HepG2 (cell line): ENCODE measurements around the gene APOC3. TPM values are rescaled to one million over a fixed set of nuclear protein-coding genes. Genes with fewer than 3 reads are reported as not detected.

ENCODE experiments used
- AHDC1 ChIP-seq: sonication (generic); formaldehyde crosslinking; IDR thresholded peaks from 2 replicates; pipeline ENCODE4 v1.5.1; 2020; ENCODE audit warnings: mild to moderate bottlenecking, missing genetic modification reagents, borderline replicate concordance
- ATF7-NPFF ChIP-seq: sonication (generic); formaldehyde crosslinking; IDR thresholded peaks from 2 replicates; pipeline ENCODE4 v1.8.1; 2023; ENCODE audit warnings: mild to moderate bottlenecking, low read depth, missing genetic modification reagents, moderate library complexity
- CHD4 ChIP-seq: fragments of 200-600 bp; sonication (generic); IDR thresholded peaks from 2 replicates; pipeline ENCODE4 v1.7.0; 2017; ENCODE audit warnings: mild to moderate bottlenecking, low read length, borderline replicate concordance
- GMEB1 ChIP-seq: sonication (generic); formaldehyde crosslinking; IDR thresholded peaks from 2 replicates; pipeline ENCODE4 v1.5.1; 2020; ENCODE audit warnings: missing genetic modification reagents, mild to moderate bottlenecking, borderline replicate concordance
- MEIS1 ChIP-seq: sonication (generic); formaldehyde crosslinking; IDR thresholded peaks from 2 replicates; pipeline ENCODE4 v1.9.0; 2021; ENCODE audit warnings: mild to moderate bottlenecking, missing genetic modification reagents, moderate library complexity, borderline replicate concordance
- MXD1 ChIP-seq: sonication (generic); formaldehyde crosslinking; IDR thresholded peaks from 2 replicates; pipeline ENCODE4 v1.4.0; 2020; ENCODE audit warnings: mild to moderate bottlenecking, missing genetic modification reagents
- NFYB ChIP-seq: sonication (generic); formaldehyde crosslinking; IDR thresholded peaks from 2 replicates; pipeline ENCODE4 v1.4.0; 2020; ENCODE audit warnings: missing genetic modification reagents
- TAF1 ChIP-seq: sonication (generic); formaldehyde crosslinking; IDR thresholded peaks from 2 replicates; pipeline ENCODE4 v1.4.0; 2020; ENCODE audit warnings: missing genetic modification reagents
- XBP1 ChIP-seq: sonication (generic); formaldehyde crosslinking; IDR thresholded peaks from 2 replicates; pipeline ENCODE4 v1.5.0; 2020; ENCODE audit warnings: missing genetic modification reagents
- ZHX2 ChIP-seq, 2 experiments: sonication (generic) in 1 of 2; formaldehyde crosslinking in 1 of 2; IDR thresholded peaks; 2 replicates each; pipeline versions ENCODE4 v1.6.1 to v1.9.0; 2014 to 2022; ENCODE audit warnings: antibody characterized with exemption in 1 of 2, borderline replicate concordance in 1 of 2, inconsistent platforms in 1 of 2, low read depth in 1 of 2, missing genetic modification reagents in 1 of 2
- ZNF124 ChIP-seq: sonication (generic); formaldehyde crosslinking; IDR thresholded peaks from 2 replicates; pipeline ENCODE4 v1.4.0; 2020; ENCODE audit warnings: missing genetic modification reagents
- ZNF484 ChIP-seq: sonication (generic); formaldehyde crosslinking; IDR thresholded peaks from 2 replicates; pipeline ENCODE4 v1.5.1; 2020; ENCODE audit warnings: mild to moderate bottlenecking, low read depth, missing genetic modification reagents, borderline replicate concordance
- ZNF780A ChIP-seq: sonication (generic); formaldehyde crosslinking; IDR thresholded peaks from 2 replicates; pipeline ENCODE4 v1.8.0; 2022; ENCODE audit warnings: mild to moderate bottlenecking, missing genetic modification reagents, moderate library complexity
- polyA plus RNA-seq, 8 experiments: library from polyadenylated mRNA; depleted of rRNA in 3 of 8; stranded (reverse) in 7 of 8; unstranded in 1 of 8; fragments of >200 nt; fragmentation: Illumina TruSeq in 4 of 8; extraction: Trizol in 4 of 8; gene quantifications; 2 replicates each; pipeline versions ENCODE4 v1.2.1 to v1.2.3, GENCODE V29; 2011 to 2016; ENCODE audit warnings: low read depth in 4 of 8, missing spikeins in 1 of 8, mixed read lengths in 1 of 8; ENCODE audit not compliant: insufficient read depth in 1 of 8
- total RNA-seq, 5 experiments: library from RNA; depleted of rRNA; stranded (reverse); fragments of >200 nt; fragmentation: Illumina TruSeq; extraction: Trizol; gene quantifications; 2 replicates each; pipeline ENCODE4 v1.2.3, GENCODE V29; 2016; ENCODE audit warnings: low read depth in 1 of 5

Gene APOC3
- total and polyA plus RNA-seq, 2 of the 13 experiments (the other 11 are each of a cell fraction or from before 2014, with no cell fraction given), result 314 to 687 TPM

GRCh38 chr11:116826751-116827431, 2.8 kb upstream of the APOC3 start (continued):
- TF ChIP-seq AHDC1 (peak; percentile 48; the same call in 1 of the 2 replicates), NFYB (CRISPR knock-in tag) (peak; percentile 72), GMEB1 (CRISPR knock-in tag) (peak; percentile 48; the same call in 1 of the 2 replicates), TAF1 (CRISPR knock-in tag) (peak; percentile 35; the same call in 1 of the 2 replicates), CHD4 (0 out of 2 replicates have a peak, but pooled peaks have one; percentile 3), ZNF484 (CRISPR knock-in tag) (no peak), ZNF124 (CRISPR knock-in tag) (peak; percentile 67), ZNF780A (no peak), ATF7-NPFF (0 out of 2 replicates have a peak, but pooled peaks have one; percentile 16), XBP1 (no peak), ZHX2 (IDR thresholded peaks at IDR 0.05; ENCODE audit: low read depth) (peak; percentile 51; the same call in 1 of the 2 replicates), ZHX2 (CRISPR knock-in tag; IDR thresholded peaks at IDR 0.05; ENCODE audit: borderline replicate concordance) (no peak), MEIS1 (CRISPR knock-in tag) (peak; percentile 96), MXD1 (CRISPR knock-in tag) (peak; percentile 68; the same call in 1 of the 2 replicates)
